HEK293 (cell line): ENCODE data around the gene KIF20B.
"Not testable (repeated sequence)": the region's sequence is repeated elsewhere in the genome, so short reads cannot be mapped to it uniquely, and the experiment has no call there.

Experiments used
- CTCF ChIA-PET: fragments of 350-600 bp; formaldehyde crosslinking; extraction: SDS; loops from one replicate; lab custom pipeline; 2021; ENCODE audit warnings: antibody characterized with exemption; lab: Yijun Ruan, JAX
- POLR2A ChIA-PET: fragments of 300-600 bp; formaldehyde crosslinking; extraction: SDS; loops from one replicate; lab custom pipeline; 2020; ENCODE audit warnings: antibody characterized with exemption, inconsistent platforms; lab: Yijun Ruan, JAX
- H3K27ac ChIP-seq: fragments of 200-500 bp; sonication (Bioruptor generic); 2 replicates; pipeline ENCODE4 v1.5.1; 2014; ENCODE audit warnings: low read depth, low read length, control low read depth, inconsistent platforms; ENCODE audit errors: extremely low read depth
- H3K36me3 ChIP-seq, 2 experiments: fragments of 200-500 bp in 1 of 2; sonication (Bioruptor generic) in 1 of 2; 1 replicate in 1 of 2; 2 replicates in 1 of 2; pipeline ENCODE4 v1.5.1; 2014 to 2017; ENCODE audit warnings: inconsistent platforms in 2 of 2, low read length in 2 of 2; ENCODE audit not compliant: control insufficient read depth in 2 of 2, insufficient read depth in 1 of 2
- H3K4me1 ChIP-seq: fragments of 200-500 bp; sonication (Bioruptor generic); 2 replicates; pipeline ENCODE4 v1.5.1; 2014; ENCODE audit warnings: mild to moderate bottlenecking, low read length, inconsistent platforms; ENCODE audit not compliant: control insufficient read depth, insufficient read depth
- H3K4me3 ChIP-seq: 2 replicates; pipeline ENCODE4 v1.5.1; 2011; ENCODE audit warnings: low read depth, mild to moderate bottlenecking, control low read depth, low read length, moderate library complexity
- H3K9me3 ChIP-seq: fragments of 200-500 bp; sonication (Bioruptor generic); 2 replicates; pipeline ENCODE4 v1.5.1; 2014; ENCODE audit warnings: low read depth, low read length, inconsistent platforms; ENCODE audit not compliant: control insufficient read depth, insufficient read depth
- SALL2 ChIP-seq: fragments of 450-650 bp; formaldehyde crosslinking; IDR thresholded peaks from 2 replicates; pipeline ENCODE4 v1.5.0; 2017; ENCODE audit warnings: missing biosample characterization, mild to moderate bottlenecking, missing genetic modification characterization, borderline replicate concordance
- TCF7L2 ChIP-seq: IDR thresholded peaks from 2 replicates; pipeline ENCODE4 v1.6.1; 2011; ENCODE audit warnings: low read depth, mild to moderate bottlenecking, inconsistent platforms, low read length, moderate library complexity, borderline replicate concordance
- ZFHX2 ChIP-seq: fragments of 450-650 bp; formaldehyde crosslinking; conservative IDR thresholded peaks from 2 replicates; pipeline ENCODE4 v1.5.1; 2016; ENCODE audit warnings: missing biosample characterization, missing genetic modification characterization
- ZNF133 ChIP-seq: fragments of 450-650 bp; formaldehyde crosslinking; IDR thresholded peaks from 2 replicates; pipeline ENCODE4 v1.5.1; 2016; ENCODE audit warnings: missing biosample characterization, missing genetic modification characterization
- ZNF169 ChIP-seq: fragments of 450-650 bp; formaldehyde crosslinking; IDR thresholded peaks from 2 replicates; pipeline ENCODE4 v1.5.1; 2016; ENCODE audit warnings: missing biosample characterization, missing genetic modification characterization
- ZNF202 ChIP-seq: fragments of 450-650 bp; formaldehyde crosslinking; IDR thresholded peaks from 2 replicates; pipeline ENCODE4 v1.5.1; 2016; ENCODE audit warnings: missing biosample characterization, missing genetic modification characterization, borderline replicate concordance
- ZNF350 ChIP-seq: fragments of 450-650 bp; formaldehyde crosslinking; IDR thresholded peaks from 2 replicates; pipeline ENCODE4 v1.5.0; 2017; ENCODE audit warnings: missing biosample characterization, mild to moderate bottlenecking, missing genetic modification characterization
- ZNF426 ChIP-seq: fragments of 450-650 bp; formaldehyde crosslinking; IDR thresholded peaks from 2 replicates; pipeline ENCODE4 v1.5.1; 2017; ENCODE audit warnings: missing biosample characterization, missing genetic modification characterization, mild to moderate bottlenecking, inconsistent platforms, moderate library complexity
- ZNF433 ChIP-seq: fragments of 450-650 bp; formaldehyde crosslinking; IDR thresholded peaks from 2 replicates; pipeline ENCODE4 v1.5.1; 2016; ENCODE audit warnings: missing biosample characterization, missing genetic modification characterization, low read depth
- ZNF571 ChIP-seq: fragments of 450-650 bp; formaldehyde crosslinking; IDR thresholded peaks from 2 replicates; pipeline ENCODE4 v1.5.0; 2017; ENCODE audit warnings: missing biosample characterization, missing genetic modification characterization
- ZNF621 ChIP-seq: fragments of 450-650 bp; formaldehyde crosslinking; IDR thresholded peaks from 2 replicates; pipeline ENCODE4 v1.5.1; 2017; ENCODE audit warnings: missing biosample characterization, missing genetic modification characterization
- ZNF623 ChIP-seq: fragments of 450-650 bp; formaldehyde crosslinking; IDR thresholded peaks from 2 replicates; pipeline ENCODE4 v1.5.1; 2016; ENCODE audit warnings: missing biosample characterization, missing genetic modification characterization
- ZNF664 ChIP-seq: fragments of 450-650 bp; formaldehyde crosslinking; IDR thresholded peaks from 2 replicates; pipeline ENCODE4 v1.5.1; 2016; ENCODE audit warnings: missing biosample characterization, missing genetic modification characterization
- ZNF791 ChIP-seq: fragments of 450-650 bp; formaldehyde crosslinking; IDR thresholded peaks from 2 replicates; pipeline ENCODE4 v1.5.1; 2016; ENCODE audit warnings: missing biosample characterization, missing genetic modification characterization
- ZXDB ChIP-seq: fragments of 450-650 bp; formaldehyde crosslinking; IDR thresholded peaks from 2 replicates; pipeline ENCODE4 v1.5.1; 2016; ENCODE audit warnings: missing biosample characterization, missing genetic modification characterization
- TF ChIP-seq, protein P1 (sequence below): fragments of 450-650 bp; formaldehyde crosslinking; IDR thresholded peaks from 2 replicates; pipeline ENCODE4 v1.5.0; 2017; ENCODE audit warnings: missing biosample characterization, missing genetic modification characterization, borderline replicate concordance
- TF ChIP-seq, protein P2 (sequence below): fragments of 450-650 bp; formaldehyde crosslinking; IDR thresholded peaks from 2 replicates; pipeline ENCODE4 v1.5.1; 2017; ENCODE audit warnings: missing biosample characterization, missing genetic modification characterization
- TF ChIP-seq, protein P3 (sequence below): fragments of 450-650 bp; IDR thresholded peaks from 2 replicates; pipeline ENCODE4 v1.5.1; 2018; ENCODE audit warnings: missing biosample characterization, missing genetic modification characterization
- TF ChIP-seq, protein P4 (sequence below): fragments of 450-650 bp; formaldehyde crosslinking; IDR thresholded peaks from 2 replicates; pipeline ENCODE4 v1.5.1; 2016; ENCODE audit warnings: missing biosample characterization, missing genetic modification characterization
- TF ChIP-seq, protein P5 (sequence below): fragments of 450-650 bp; formaldehyde crosslinking; IDR thresholded peaks from 2 replicates; pipeline ENCODE4 v1.5.1; 2016; ENCODE audit warnings: missing biosample characterization, missing genetic modification characterization

The KIF20B gene

DNA sequence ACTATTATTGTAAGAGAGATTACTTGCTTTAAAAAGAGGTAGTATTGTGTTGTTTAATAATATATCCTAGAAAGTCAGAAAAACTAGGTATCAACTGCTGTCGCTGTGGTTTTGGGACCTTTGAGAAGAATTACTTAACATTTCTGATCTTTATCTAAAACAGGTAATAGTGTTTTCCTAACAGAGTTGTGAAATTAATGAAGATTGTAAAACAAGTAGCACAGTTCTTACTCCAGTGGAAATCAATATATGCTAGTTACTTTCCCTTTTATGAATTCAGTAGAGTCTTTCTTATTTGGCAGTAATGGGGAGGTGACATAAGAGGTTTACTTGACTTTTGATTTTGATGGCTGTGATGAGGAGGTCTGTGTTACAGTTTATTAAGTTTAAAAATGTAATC is 58.1 kb downstream of the KIF20B start:
- Histone ChIP-seq H3K36me3 (peaks cover 54 to 64% of the 10 kb centered on the region in 2 experiments), H3K9me3 (no peaks in the 10 kb centered on the region), H3K4me3 (no peak overlapping the region)
- POLR2A ChIA-PET, result no interaction called here
- CTCF ChIA-PET, result no interaction called here
- TF ChIP-seq ZNF202 (tag by site-specific recombination) (no peak), ZNF623 (no peak), SALL2 (tag by site-specific recombination) (no peak), ZNF791 (tag by site-specific recombination) (no peak), TCF7L2 (no peak)
- TF ChIP-seq, protein P1, sequence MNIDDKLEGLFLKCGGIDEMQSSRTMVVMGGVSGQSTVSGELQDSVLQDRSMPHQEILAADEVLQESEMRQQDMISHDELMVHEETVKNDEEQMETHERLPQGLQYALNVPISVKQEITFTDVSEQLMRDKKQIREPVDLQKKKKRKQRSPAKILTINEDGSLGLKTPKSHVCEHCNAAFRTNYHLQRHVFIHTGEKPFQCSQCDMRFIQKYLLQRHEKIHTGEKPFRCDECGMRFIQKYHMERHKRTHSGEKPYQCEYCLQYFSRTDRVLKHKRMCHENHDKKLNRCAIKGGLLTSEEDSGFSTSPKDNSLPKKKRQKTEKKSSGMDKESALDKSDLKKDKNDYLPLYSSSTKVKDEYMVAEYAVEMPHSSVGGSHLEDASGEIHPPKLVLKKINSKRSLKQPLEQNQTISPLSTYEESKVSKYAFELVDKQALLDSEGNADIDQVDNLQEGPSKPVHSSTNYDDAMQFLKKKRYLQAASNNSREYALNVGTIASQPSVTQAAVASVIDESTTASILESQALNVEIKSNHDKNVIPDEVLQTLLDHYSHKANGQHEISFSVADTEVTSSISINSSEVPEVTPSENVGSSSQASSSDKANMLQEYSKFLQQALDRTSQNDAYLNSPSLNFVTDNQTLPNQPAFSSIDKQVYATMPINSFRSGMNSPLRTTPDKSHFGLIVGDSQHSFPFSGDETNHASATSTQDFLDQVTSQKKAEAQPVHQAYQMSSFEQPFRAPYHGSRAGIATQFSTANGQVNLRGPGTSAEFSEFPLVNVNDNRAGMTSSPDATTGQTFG (tag by site-specific recombination), result no peak
- TF ChIP-seq, all 188 proteins: peak for 0
- Histone ChIP-seq H3K4me1 (no peaks in the 10 kb centered on the region), H3K27ac (no peak overlapping the region)

DNA sequence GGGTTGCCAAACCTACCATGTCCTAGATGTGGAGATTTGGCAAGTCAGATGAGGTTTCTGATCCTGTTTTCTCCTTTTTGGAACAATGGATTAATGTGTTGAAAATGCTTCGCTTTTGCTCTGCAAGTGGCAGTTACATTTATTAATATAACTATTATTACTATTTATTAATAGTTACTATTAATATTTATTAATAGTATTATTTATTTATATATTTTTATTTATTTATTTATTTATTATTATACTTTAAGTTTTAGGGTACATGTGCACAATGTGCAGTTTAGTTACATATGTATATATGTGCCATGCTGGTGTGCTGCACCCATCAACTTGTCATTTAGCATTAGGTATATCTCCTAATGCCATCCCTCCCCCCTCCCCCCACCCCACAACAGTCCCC is 62.3 kb downstream of the KIF20B start:
- H3K27ac ChIP-seq, POLR2A ChIA-PET, H3K9me3 ChIP-seq, H3K4me1 ChIP-seq, H3K4me3 ChIP-seq: not testable (repeated sequence)
- CTCF ChIA-PET, result interaction anchor here (0.6 kb wide), 2 partner anchors 37 to 1095 kb away, joined by 3 read pairs; no protein-coding TSS in a partner anchor
- peaks cover 44 to 61% of the 10 kb centered on the region in 2 experiments for H3K36me3 ChIP-seq
- peak; percentile 10; the same call in 1 of the 2 replicates for TF ChIP-seq ZNF426 (tag by site-specific recombination)

DNA sequence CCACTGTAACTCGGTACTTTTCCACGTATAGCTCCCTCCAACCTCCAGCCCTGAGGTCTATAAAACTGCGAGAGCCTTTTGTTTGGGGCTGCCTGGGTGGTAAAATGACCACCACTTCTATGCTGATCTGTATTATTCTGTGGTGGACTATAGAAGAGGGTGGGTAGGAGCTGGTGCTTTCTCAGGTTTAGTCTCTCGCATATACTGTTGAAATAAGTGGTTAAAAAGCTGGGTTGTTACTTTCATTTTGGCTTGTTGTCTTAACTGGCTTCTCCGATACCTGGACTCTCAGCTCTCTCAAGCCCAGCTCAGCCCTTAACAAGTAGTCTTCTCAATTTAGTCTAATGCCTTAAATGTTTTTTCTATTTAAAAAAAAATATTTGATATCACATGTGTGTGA is 70.3 kb downstream of the KIF20B start:
- H3K9me3 ChIP-seq, result no peaks in the 10 kb centered on the region
- no peak overlapping the region for H3K27ac ChIP-seq
- no peaks in the 10 kb centered on the region for H3K4me1 ChIP-seq
- POLR2A ChIA-PET, result no interaction called here
- no peak overlapping the region for H3K4me3 ChIP-seq
- no peak for TF ChIP-seq ZNF664 (tag by site-specific recombination)
- no peak for TF ChIP-seq ZNF133 (tag by site-specific recombination)
- TF ChIP-seq ZNF169 (tag by site-specific recombination), result no peak
- no peak for TF ChIP-seq ZNF621 (tag by site-specific recombination)
- TF ChIP-seq, protein P2, sequence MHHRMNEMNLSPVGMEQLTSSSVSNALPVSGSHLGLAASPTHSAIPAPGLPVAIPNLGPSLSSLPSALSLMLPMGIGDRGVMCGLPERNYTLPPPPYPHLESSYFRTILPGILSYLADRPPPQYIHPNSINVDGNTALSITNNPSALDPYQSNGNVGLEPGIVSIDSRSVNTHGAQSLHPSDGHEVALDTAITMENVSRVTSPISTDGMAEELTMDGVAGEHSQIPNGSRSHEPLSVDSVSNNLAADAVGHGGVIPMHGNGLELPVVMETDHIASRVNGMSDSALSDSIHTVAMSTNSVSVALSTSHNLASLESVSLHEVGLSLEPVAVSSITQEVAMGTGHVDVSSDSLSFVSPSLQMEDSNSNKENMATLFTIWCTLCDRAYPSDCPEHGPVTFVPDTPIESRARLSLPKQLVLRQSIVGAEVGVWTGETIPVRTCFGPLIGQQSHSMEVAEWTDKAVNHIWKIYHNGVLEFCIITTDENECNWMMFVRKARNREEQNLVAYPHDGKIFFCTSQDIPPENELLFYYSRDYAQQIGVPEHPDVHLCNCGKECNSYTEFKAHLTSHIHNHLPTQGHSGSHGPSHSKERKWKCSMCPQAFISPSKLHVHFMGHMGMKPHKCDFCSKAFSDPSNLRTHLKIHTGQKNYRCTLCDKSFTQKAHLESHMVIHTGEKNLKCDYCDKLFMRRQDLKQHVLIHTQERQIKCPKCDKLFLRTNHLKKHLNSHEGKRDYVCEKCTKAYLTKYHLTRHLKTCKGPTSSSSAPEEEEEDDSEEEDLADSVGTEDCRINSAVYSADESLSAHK (tag by site-specific recombination), result no peak
- no peak for TF ChIP-seq ZNF350 (tag by site-specific recombination)
- no peak for TF ChIP-seq ZFHX2
- TF ChIP-seq, all 188 proteins: peak for 0
- CTCF ChIA-PET, result interaction anchor here (0.6 to 0.7 kb wide), 2 partner anchors 217 to 236 kb away, joined by 4 read pairs; no protein-coding TSS in a partner anchor
- peaks cover 57 to 70% of the 10 kb centered on the region in 2 experiments for H3K36me3 ChIP-seq

DNA sequence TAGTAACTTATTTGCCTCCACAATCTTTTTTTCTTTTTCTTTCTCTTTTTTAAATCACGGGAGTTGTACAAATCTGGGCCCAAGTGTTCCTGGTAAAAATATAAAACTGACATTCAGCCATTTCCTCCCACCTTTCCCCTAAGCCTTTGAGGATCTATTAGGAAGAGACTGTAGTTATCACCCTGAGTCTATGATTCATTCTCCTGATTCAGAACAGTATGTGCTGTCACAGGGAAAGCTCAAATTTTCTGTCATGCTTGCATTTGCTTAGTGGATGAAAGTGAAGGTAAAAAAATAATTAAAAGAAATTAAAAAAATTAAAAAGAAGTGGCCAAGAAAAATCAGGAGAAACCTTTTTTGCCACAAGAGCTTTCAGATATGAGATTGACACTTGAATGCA is 71.7 kb downstream of the KIF20B start:
- POLR2A ChIA-PET, result no interaction called here
- no peak overlapping the region for H3K27ac ChIP-seq
- TF ChIP-seq ZNF571 (tag by site-specific recombination), result no peak
- TF ChIP-seq, protein P3, sequence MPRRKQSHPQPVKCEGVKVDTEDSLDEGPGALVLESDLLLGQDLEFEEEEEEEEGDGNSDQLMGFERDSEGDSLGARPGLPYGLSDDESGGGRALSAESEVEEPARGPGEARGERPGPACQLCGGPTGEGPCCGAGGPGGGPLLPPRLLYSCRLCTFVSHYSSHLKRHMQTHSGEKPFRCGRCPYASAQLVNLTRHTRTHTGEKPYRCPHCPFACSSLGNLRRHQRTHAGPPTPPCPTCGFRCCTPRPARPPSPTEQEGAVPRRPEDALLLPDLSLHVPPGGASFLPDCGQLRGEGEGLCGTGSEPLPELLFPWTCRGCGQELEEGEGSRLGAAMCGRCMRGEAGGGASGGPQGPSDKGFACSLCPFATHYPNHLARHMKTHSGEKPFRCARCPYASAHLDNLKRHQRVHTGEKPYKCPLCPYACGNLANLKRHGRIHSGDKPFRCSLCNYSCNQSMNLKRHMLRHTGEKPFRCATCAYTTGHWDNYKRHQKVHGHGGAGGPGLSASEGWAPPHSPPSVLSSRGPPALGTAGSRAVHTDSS, result no peak
- TF ChIP-seq ZXDB (tag by site-specific recombination), result no peak
- no peak for TF ChIP-seq ZNF433
- TF ChIP-seq, protein P4, sequence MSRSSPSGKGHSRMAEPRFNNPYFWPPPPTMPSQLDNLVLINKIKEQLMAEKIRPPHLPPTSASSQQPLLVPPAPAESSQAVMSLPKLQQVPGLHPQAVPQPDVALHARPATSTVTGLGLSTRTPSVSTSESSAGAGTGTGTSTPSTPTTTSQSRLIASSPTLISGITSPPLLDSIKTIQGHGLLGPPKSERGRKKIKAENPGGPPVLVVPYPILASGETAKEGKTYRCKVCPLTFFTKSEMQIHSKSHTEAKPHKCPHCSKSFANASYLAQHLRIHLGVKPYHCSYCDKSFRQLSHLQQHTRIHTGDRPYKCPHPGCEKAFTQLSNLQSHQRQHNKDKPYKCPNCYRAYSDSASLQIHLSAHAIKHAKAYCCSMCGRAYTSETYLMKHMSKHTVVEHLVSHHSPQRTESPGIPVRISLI, result no peak
- TF ChIP-seq, protein P5, sequence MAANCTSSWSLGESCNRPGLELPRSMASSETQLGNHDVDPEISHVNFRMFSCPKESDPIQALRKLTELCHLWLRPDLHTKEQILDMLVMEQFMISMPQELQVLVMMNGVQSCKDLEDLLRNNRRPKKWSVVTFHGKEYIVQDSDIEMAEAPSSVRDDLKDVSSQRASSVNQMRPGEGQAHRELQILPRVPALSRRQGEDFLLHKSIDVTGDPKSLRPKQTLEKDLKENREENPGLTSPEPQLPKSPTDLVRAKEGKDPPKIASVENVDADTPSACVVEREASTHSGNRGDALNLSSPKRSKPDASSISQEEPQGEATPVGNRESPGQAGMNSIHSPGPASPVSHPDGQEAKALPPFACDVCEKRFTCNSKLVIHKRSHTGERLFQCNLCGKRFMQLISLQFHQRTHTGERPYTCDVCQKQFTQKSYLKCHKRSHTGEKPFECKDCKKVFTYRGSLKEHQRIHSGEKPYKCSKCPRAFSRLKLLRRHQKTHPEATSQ, result no peak

More for the DNA sequence above, 71.7 kb downstream of the KIF20B start:
- H3K9me3 ChIP-seq, result no peaks in the 10 kb centered on the region
- H3K36me3 ChIP-seq, result peaks cover 54 to 66% of the 10 kb centered on the region in 2 experiments
- no peaks in the 10 kb centered on the region for H3K4me1 ChIP-seq
- CTCF ChIA-PET, result no interaction called here
- no peak overlapping the region for H3K4me3 ChIP-seq
